Subcutaneous abdominal adipose tissue (tissue), 5 donors: Measurements from ENCODE around the gene COL24A1.

Experiments used
- H3K27ac ChIP-seq: one replicate; pipeline ENCODE4 v1.7.0; 2013; ENCODE audit warnings: low read depth, mild to moderate bottlenecking, inconsistent platforms, low read length, moderate library complexity
- H3K27me3 ChIP-seq, 5 donors: one replicate each; pipeline ENCODE4 v1.7.0; 2013; ENCODE audit warnings: low read length in 5 of 5, inconsistent platforms in 1 of 5; ENCODE audit not compliant: control insufficient read depth in 5 of 5, insufficient read depth in 4 of 5
- H3K36me3 ChIP-seq, 5 donors: one replicate each; pipeline ENCODE4 v1.7.0; 2013; ENCODE audit warnings: low read length in 5 of 5; ENCODE audit not compliant: control insufficient read depth in 5 of 5, insufficient read depth in 5 of 5
- H3K4me1 ChIP-seq, 5 donors: one replicate each; pipeline ENCODE4 v1.7.0; 2013; ENCODE audit warnings: low read length in 5 of 5, mild to moderate bottlenecking in 3 of 5, moderate library complexity in 1 of 5; ENCODE audit not compliant: control insufficient read depth in 5 of 5, insufficient read depth in 5 of 5
- H3K4me3 ChIP-seq, 5 donors: one replicate each; pipeline ENCODE4 v1.7.0; 2013; ENCODE audit warnings: low read length in 5 of 5, low read depth in 1 of 5
- H3K9ac ChIP-seq, 5 donors: one replicate each; pipeline ENCODE4 v1.7.0; 2013; ENCODE audit warnings: low read length in 5 of 5, mild to moderate bottlenecking in 4 of 5, moderate library complexity in 3 of 5
- H3K9me3 ChIP-seq, 5 donors: one replicate each; pipeline ENCODE4 v1.7.0; 2013; ENCODE audit warnings: low read length in 5 of 5; ENCODE audit not compliant: control insufficient read depth in 5 of 5
- donor health status: healthy.
- donor health status: healthy.
- donor health status: healthy.
- donor health status: healthy.
- donor health status: healthy.

The COL24A1 gene

GRCh38 chr1:85697895-85698294, 458.7 kb downstream of the COL24A1 start:
- Histone ChIP-seq H3K9me3 (no peaks in the 10 kb centered on the region), H3K36me3 (peaks cover 11 to 26% (median 20%) of the 10 kb centered on the region in 5 donors), H3K4me3 (no peak overlapping the region), H3K27ac (no peak overlapping the region), H3K27me3 (no peaks in the 10 kb centered on the region), H3K4me1 (no peaks in the 10 kb centered on the region), H3K9ac (no peak overlapping the region)

- H3K9me3 ChIP-seq: no peaks in the 10 kb centered on the region
- H3K27ac ChIP-seq: no peak overlapping the region
- H3K27me3 ChIP-seq: no peaks in the 10 kb centered on the region
- no peak overlapping the region for H3K4me3 ChIP-seq
- H3K4me1 ChIP-seq: no peaks in the 10 kb centered on the region
- no peak overlapping the region for H3K9ac ChIP-seq
- peaks cover 3 to 13% (median 6%) of the 10 kb centered on the region in 5 donors for H3K36me3 ChIP-seq
Measured at GRCh38 chr1:85692730-85693314, 463.8 kb downstream of the COL24A1 start.

GRCh38 chr1:85689775-85690404, 466.7 kb downstream of the COL24A1 start:
- no peaks in the 10 kb centered on the region for H3K4me1 ChIP-seq
- H3K27ac ChIP-seq: no peak overlapping the region
- no peaks in the 10 kb centered on the region for H3K9me3 ChIP-seq
- H3K4me3 ChIP-seq: no peak overlapping the region
- peaks cover 3 to 13% (median 8%) of the 10 kb centered on the region in 5 donors for H3K36me3 ChIP-seq
- no peaks in the 10 kb centered on the region for H3K27me3 ChIP-seq
- H3K9ac ChIP-seq: no peak overlapping the region

- H3K36me3 ChIP-seq: peaks cover 0 to 11% (median 3%) of the 10 kb centered on the region in 5 donors
- H3K9me3 ChIP-seq: no peaks in the 10 kb centered on the region
- H3K4me1 ChIP-seq: no peaks in the 10 kb centered on the region
- H3K4me3 ChIP-seq: no peak overlapping the region
- no peak overlapping the region for H3K27ac ChIP-seq
- H3K9ac ChIP-seq: no peak overlapping the region
- H3K27me3 ChIP-seq: no peaks in the 10 kb centered on the region
Measured at GRCh38 chr1:85683292-85684025, 473.1 kb downstream of the COL24A1 start.

- Histone ChIP-seq H3K9ac (no peak overlapping the region), H3K27ac (no peak overlapping the region), H3K9me3 (no peaks in the 10 kb centered on the region), H3K36me3 (peaks cover 11 to 22% (median 20%) of the 10 kb centered on the region in 5 donors), H3K4me1 (no peaks in the 10 kb centered on the region), H3K27me3 (no peaks in the 10 kb centered on the region), H3K4me3 (no peak overlapping the region)
Measured at GRCh38 chr1:85681087-85681486, 475.5 kb downstream of the COL24A1 start.
